Measurements from ENCODE around the gene CEP295NL. TPM values are rescaled to one million over a fixed set of nuclear protein-coding genes. Genes with fewer than 3 reads are reported as not detected.
"Not testable (repeated sequence)": the region's sequence is repeated elsewhere in the genome, so short reads cannot be mapped to it uniquely, and the experiment has no call there.

Gene CEP295NL
- polyA plus RNA-seq, 2 of the 4 experiments (the other 2 are of a cell fraction) = 0.10 to 0.13 TPM

- H3K4me1 ChIP-seq = peaks cover 30% of the 10 kb centered on the region
- H3K9me3 ChIP-seq = no peaks in the 10 kb centered on the region
- ChIA-PET POLR2A (no interaction called here), CTCF (interaction anchor here (1.4 to 17.8 kb wide), 5 partner anchors 8 to 100 kb away, joined by 5 to 321 read pairs (median 55); no protein-coding TSS in a partner anchor)
- 70% methylated on average over 7 of the region's 7 CpGs for whole genome bisulfite sequencing (ENCODE audit: missing lambda C conversion rate)
- FAIRE-seq (no peak), ATAC-seq (no peak), DNase-seq (ENCODE audit: low read depth in 1 of 2, low spot score in 1 of 2) (no peak)
- H3K4me2 ChIP-seq = no peak overlapping the region
- no peak overlapping the region for H3K4me3 ChIP-seq
- TF ChIP-seq FOSB (CRISPR knock-in tag; IDR thresholded peaks at IDR 0.05) (no peak), TP53 (CRISPR knock-in tag; IDR thresholded peaks at IDR 0.05) (no peak), CHD4 (IDR thresholded peaks at IDR 0.05; ENCODE audit: borderline replicate concordance) (no peak), FOXS1 (CRISPR knock-in tag; IDR thresholded peaks at IDR 0.05) (no peak), USF2 (IDR thresholded peaks at IDR 0.05) (no peak), REST (IDR thresholded peaks at IDR 0.05) (no peak), GATA3 (IDR thresholded peaks at IDR 0.05; ENCODE audit: borderline replicate concordance) (no peak), HDAC2 (IDR thresholded peaks at IDR 0.05) (no peak), ZC3H11A (IDR thresholded peaks at IDR 0.05) (no peak), PBX3 (IDR thresholded peaks at IDR 0.05) (no peak), CEBPB (IDR thresholded peaks at IDR 0.05) (no peak), PHF8 (IDR thresholded peaks at IDR 0.05; ENCODE audit: borderline replicate concordance, low read depth) (no peak)
- peak overlapping the region in 1 of 2 experiments; percentile 32; a peak in 3 of 6 replicates for H3K27ac ChIP-seq
Measured at GRCh38 chr17:78868391-78868790, 34.6 kb downstream of the CEP295NL start.

GRCh38 chr17:78867046-78867445, 36.0 kb downstream of the CEP295NL start:
- ChIA-PET CTCF (interaction anchor here (0.9 to 17.8 kb wide), 15 partner anchors 10 to 110 kb away, joined by 3 to 321 read pairs (median 19); no protein-coding TSS in a partner anchor), POLR2A (interaction anchor here (1.8 kb wide), 1 partner anchor 68 kb away, joined by 8 read pairs; no protein-coding TSS in a partner anchor)
- FAIRE-seq; H3K4me2 ChIP-seq; H3K9me3 ChIP-seq; H3K4me3 ChIP-seq; ATAC-seq; DNase-seq (ENCODE audit: low read depth in 1 of 2, low spot score in 1 of 2): not testable (repeated sequence)
- WGBS (ENCODE audit: missing lambda C conversion rate) = 82% methylated on average over 3 of the region's 3 CpGs
- Histone ChIP-seq H3K4me1 (peaks cover 36% of the 10 kb centered on the region), H3K27ac (peak overlapping the region in 1 of 2 experiments; percentile 71; a peak in 2 of 6 replicates)

GRCh38 chr17:78865682-78866390, 37.2 kb downstream of the CEP295NL start:
- peaks cover 46% of the 10 kb centered on the region for H3K4me1 ChIP-seq
- DNase-seq (ENCODE audit: low read depth in 1 of 2, low spot score in 1 of 2) (peak; percentile 77 to 83), ATAC-seq (peak; percentile 72 to 79), FAIRE-seq (peak; percentile 56)
- CTCF ChIA-PET = interaction anchor here (0.6 to 17.8 kb wide), 49 partner anchors 11 to 892 kb away, joined by 3 to 321 read pairs (median 5); partner anchors contain the start of genes CEP295NL and LGALS3BP
- H3K9me3 ChIP-seq = no peaks in the 10 kb centered on the region; the same call in 2 of the 3 replicates
- peak overlapping the region; percentile 24 to 71; a peak in 3 of 6 replicates for H3K27ac ChIP-seq
- peak overlapping the region; percentile 58 for H3K4me2 ChIP-seq
- POLR2A ChIA-PET = interaction anchor here (0.6 to 1.8 kb wide), 6 partner anchors 8 to 106 kb away, joined by 3 to 8 read pairs (median 4); partner anchors contain the start of gene USP36
- whole genome bisulfite sequencing (ENCODE audit: missing lambda C conversion rate) = 20% methylated on average over 19 of the region's 19 CpGs
- H3K4me3 ChIP-seq = no peak overlapping the region
- TF ChIP-seq CTCF (IDR thresholded peaks at IDR 0.05) (peak; percentile 95), ZSCAN20 (CRISPR knock-in tag; IDR thresholded peaks at IDR 0.05) (no peak), KDM5A (IDR thresholded peaks at IDR 0.05) (no peak), ZC3H11A (IDR thresholded peaks at IDR 0.05) (no peak), CEBPB (IDR thresholded peaks at IDR 0.05) (no peak), FOSL2 (IDR thresholded peaks at IDR 0.05) (no peak), FOSL2 (CRISPR knock-in tag; IDR thresholded peaks at IDR 0.05) (no peak), PHF8 (IDR thresholded peaks at IDR 0.05; ENCODE audit: borderline replicate concordance, low read depth) (no peak), REST (IDR thresholded peaks at IDR 0.05) (no peak), HDAC2 (IDR thresholded peaks at IDR 0.05) (no peak), SMC3 (IDR thresholded peaks at IDR 0.05) (peak; percentile 85), GATA3 (IDR thresholded peaks at IDR 0.05; ENCODE audit: borderline replicate concordance) (no peak), ESRRA (IDR thresholded peaks at IDR 0.05; ENCODE audit: borderline replicate concordance, low read length) (peak; percentile 81; the same call in 1 of the 2 replicates)

Measured in A549 (cell line).